HFF-Myc (cell line): ENCODE data around the gene PTPRN2.
"Not testable (repeated sequence)": the region's sequence is repeated elsewhere in the genome, so short reads cannot be mapped to it uniquely, and the experiment has no call there.

Experiments
- DNase-seq: peaks from one replicate; pipeline ENCODE4 v3.0.0-alpha.2; 2011; ENCODE audit warnings: low read depth; ENCODE audit errors: extremely low read depth
- H3K4me3 ChIP-seq: replicated peaks from 2 replicates; pipeline ENCODE4 v1.5.1; 2011; ENCODE audit warnings: low read depth, mild to moderate bottlenecking, control low read depth, low read length
- CTCF ChIP-seq: IDR thresholded peaks from 2 replicates; pipeline ENCODE4 v1.5.1; 2012; ENCODE audit warnings: mild to moderate bottlenecking, low read depth, low read length, control low read depth; ENCODE audit errors: missing control alignments

PTPRN2 gene

GRCh38 chr7:157780312-157780711 is 807.3 kb downstream of the PTPRN2 start:
- no peak for TF ChIP-seq CTCF
- H3K4me3 ChIP-seq: no peak overlapping the region
- DNase-seq: no peak

- no peak for TF ChIP-seq CTCF
- H3K4me3 ChIP-seq: no peak overlapping the region
- DNase-seq: no peak
Observed at GRCh38 chr7:157779206-157779605, 808.4 kb downstream of the PTPRN2 start.

GRCh38 chr7:157777194-157777762 is 810.3 kb downstream of the PTPRN2 start:
- not testable (repeated sequence) for DNase-seq, H3K4me3 ChIP-seq

GRCh38 chr7:157775560-157776332 is 811.9 kb downstream of the PTPRN2 start:
- TF ChIP-seq CTCF: no peak
- no peak for DNase-seq
- no peak overlapping the region for H3K4me3 ChIP-seq

GRCh38 chr7:157775021-157775559 is 812.5 kb downstream of the PTPRN2 start:
- no peak overlapping the region for H3K4me3 ChIP-seq
- DNase-seq: no peak
- TF ChIP-seq CTCF: no peak

- DNase-seq: no peak
- TF ChIP-seq CTCF: no peak
- H3K4me3 ChIP-seq: no peak overlapping the region
Observed at GRCh38 chr7:157774495-157774894, 813.1 kb downstream of the PTPRN2 start.

- DNase-seq: no peak
- no peak for TF ChIP-seq CTCF
- no peak overlapping the region for H3K4me3 ChIP-seq
Observed at GRCh38 chr7:157773361-157773760, 814.3 kb downstream of the PTPRN2 start.
